SH-SY5Y (cell line): ENCODE results near the gene SCN4B.

Source experiments
- GATA2 ChIP-seq: IDR thresholded peaks from 2 replicates; pipeline ENCODE4 v1.6.1; 2011; ENCODE audit warnings: mild to moderate bottlenecking, low read depth, low read length
- GATA3 ChIP-seq: IDR thresholded peaks from 2 replicates; pipeline ENCODE4 v1.6.1; 2011; ENCODE audit warnings: low read depth, mild to moderate bottlenecking, low read length, moderate library complexity

Gene SCN4B

DNA sequence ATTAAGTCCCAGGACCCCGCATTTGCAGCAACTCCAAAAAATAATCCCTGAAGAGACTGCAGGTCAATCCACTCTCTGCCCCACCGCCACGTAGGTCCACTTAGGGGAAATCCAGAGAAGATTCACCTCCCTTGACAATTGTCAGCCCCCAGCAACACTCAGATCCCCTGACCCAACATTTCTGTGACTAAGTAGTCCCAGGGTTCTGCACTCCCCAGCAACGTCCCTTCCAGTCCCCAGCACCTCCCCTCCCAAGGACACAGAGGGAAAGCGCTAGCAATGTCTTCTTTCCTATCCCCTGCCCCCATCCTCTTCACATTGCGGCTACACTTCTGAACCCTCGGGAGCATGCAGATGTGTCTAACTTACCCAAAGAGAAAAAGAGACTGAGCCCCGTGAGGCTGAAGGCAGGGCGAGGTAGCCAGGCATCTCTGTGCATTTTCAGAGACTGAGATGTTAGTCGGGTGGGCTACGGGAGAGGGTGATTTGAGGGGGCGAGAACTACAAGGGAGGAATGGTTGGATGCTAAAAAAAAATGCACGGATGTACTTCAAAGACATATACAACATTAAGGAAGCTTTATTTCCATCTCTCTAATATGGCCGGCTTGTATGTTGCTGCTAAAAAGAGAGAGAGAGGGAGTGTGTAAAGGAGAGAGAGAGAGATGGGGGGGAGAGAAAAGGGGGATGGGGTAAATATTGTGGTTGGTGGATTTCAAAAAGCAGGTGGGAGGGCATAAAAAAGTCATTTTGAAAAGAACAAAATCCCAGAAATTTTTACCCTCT lies 23.6 kb upstream of the SCN4B start, which contains the start of gene SCN2B:
Gene SCN2B, minus strand, starts transcription at position 647 of the 785 bp plus-strand sequence. Its CDS starts 208 bp downstream, at position 439.
- TF ChIP-seq GATA3 (no peak), GATA2 (no peak)

DNA sequence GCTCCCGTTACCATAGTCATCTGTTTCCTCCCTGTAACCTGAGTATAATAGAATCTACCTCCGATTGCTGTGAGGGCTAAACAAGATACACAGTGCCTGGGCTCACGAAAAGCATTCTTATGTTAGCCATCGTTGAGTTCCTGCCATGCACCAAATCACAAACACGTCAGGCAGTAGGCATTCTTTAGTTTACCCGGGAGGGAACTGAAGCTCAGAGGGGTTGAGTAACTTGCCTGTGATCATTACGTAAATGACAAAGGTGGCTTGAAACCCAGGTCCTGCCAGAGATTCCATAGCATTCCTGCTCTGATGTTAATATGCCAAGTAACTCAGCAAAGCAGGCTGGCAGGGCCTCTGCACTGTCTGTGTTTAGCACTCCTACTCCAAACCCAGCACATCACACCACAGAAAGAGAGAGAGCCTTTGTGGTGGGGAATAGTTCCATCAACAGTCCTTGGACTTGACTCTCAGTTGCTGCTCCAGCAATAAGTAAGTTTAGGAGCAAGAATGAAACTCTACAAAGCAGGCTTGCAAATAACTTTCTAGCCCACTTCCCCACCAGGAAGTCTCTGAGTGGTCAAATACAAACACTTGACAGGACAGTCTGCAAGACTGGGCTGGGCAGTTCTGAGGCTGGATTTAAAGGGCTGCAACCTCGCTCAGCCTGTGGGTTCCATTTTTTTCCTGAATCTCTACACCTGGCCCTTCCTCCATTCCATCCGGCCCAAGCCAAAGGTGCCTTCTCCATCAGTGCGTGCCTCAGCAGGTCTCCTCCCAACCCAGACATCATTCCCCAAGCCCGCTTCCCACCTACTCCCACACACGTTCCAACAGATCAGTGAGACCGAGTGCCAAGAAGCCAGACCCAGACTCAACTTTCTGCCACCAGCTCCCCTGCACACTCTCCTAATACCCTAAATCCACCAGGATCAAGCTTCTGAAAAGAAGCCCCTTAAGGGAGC lies 22.7 kb upstream of the SCN4B start:
- no peak for TF ChIP-seq GATA3
- TF ChIP-seq GATA2: no peak

DNA sequence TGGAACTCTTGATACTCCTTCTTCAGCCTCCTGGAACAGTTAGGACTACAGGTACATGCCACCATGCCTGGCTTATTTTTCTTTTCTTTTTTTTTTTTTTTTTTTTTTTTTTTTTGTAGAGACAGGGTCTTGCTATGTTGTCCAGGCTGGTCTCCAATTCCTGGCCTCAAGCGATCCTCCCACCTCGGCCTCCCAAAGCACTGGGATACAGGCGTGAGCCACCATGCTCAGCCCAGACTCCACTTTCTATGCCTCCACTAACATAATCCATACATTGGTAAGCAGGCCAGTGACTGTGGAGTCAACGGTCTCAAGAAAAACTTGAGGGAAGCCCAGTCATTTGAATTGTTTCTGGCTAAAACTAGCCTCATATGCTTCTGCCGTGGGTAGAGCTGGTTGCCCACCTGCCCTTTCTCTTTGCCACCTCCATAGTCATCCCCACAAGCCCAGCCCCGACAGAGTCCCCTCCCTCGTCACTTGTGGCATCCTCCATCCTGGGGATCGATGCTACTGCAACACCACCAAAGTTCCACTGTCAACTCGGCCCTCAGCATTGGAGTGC lies 21.5 kb upstream of the SCN4B start:
- TF ChIP-seq GATA3: no peak
- TF ChIP-seq GATA2: no peak

DNA sequence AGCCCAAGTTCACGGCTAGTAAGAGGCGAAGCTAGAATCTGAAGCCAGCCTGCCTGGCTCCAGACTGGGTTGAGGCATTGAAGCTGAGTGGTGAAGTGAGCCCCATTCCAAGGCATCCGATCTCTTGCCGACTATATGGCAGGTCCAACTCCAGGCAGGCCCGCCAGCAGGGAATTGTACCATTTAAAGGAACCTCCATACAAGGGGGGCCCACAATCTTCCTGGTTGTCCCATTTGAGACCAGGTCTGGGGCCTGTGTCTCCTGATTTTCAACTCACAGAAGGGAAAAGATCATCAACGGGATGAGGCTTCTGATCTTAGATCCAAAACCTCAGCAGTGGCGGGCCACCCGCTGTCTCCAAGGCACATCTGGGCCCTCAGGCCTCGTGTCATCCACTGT lies 19.7 kb upstream of the SCN4B start:
- no peak for TF ChIP-seq GATA2
- TF ChIP-seq GATA3: no peak

GRCh38 chr11:118171269-118172062 lies 18.8 kb upstream of the SCN4B start:
- no peak for TF ChIP-seq GATA2
- no peak for TF ChIP-seq GATA3

DNA sequence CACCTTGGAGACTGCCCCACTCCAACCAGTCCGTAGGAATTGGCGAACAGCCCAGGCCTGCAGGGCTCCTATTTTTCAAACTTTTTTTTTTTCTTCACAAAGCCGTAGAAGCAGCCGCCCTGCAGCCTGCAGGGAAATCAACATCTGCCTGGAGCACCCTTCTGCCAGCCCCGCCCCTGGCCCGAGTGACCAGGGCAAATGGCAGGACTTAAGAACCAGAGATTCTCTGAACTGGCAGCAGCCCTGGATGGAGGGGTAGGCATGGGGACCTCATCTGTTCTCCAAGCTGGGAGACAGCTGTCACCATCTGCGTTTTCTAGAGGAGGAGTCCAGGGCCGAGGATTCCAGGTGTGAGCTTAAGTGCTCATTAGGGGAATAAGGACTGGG lies 18.3 kb upstream of the SCN4B start:
- no peak for TF ChIP-seq GATA3
- no peak for TF ChIP-seq GATA2

DNA sequence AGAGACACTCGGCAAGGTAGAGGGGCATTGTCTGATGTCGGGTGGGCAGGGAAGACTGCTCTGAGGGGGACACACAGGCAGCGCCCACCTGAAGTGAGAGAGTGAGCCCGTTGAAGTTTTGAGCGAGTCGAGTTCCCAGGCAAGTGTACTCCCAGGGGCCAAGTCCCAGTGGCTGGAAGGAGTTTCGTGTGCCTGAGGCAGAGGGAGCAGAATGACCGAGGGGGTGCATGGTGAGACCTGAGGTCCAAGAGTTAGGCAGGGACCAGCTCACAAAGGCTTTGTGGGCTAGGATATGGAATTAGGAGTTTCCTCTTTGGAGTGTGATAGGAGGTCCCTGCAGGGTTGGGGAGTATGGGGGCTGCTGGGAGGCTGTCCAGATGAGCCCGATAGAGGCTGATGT lies 17.6 kb upstream of the SCN4B start:
- TF ChIP-seq GATA3 (no peak), GATA2 (no peak)

GRCh38 chr11:118169300-118170140 lies 16.9 kb upstream of the SCN4B start:
- TF ChIP-seq GATA2: no peak
- no peak for TF ChIP-seq GATA3

DNA sequence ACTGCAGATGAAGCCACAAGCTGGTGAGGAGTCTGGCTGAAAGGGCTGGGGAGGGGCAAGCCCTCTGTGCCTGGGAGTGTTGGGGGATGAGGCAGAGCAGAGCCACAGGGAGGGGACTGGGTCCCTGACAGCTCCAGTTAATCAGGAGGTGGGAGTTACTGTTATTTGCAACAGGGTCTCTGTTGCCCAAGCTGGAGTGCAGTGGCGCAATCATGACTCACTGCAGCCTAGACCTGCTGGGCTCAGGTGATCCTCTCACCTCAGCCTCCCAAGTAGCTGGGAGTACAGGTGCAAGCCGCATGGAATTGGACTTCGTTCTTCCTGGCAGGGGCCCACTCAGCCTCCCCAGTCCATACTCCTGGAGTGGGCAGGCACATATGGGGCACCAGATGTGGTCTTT lies 16.1 kb upstream of the SCN4B start:
- TF ChIP-seq GATA3: no peak
- TF ChIP-seq GATA2: no peak

DNA sequence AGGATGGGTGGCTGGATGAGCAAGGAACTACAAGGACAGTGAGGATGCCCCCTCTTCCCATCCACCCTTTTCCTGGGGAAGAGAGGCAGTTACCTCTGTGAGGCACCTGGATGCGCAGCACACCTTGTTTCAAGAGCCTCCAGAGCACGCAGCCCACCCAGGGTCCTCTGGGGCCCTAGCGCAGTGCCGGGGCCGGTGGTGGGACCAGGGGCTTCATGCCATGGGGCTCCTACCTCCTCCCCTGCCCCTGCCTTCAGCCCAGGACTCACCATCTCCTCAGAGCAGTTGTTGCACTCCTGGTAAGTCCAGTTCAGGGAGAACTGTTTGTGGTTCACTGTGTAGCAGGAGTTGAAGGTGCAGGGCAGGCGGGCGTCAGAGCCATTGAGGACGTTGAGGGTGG lies 15.7 kb upstream of the SCN4B start:
- TF ChIP-seq GATA2: no peak
- no peak for TF ChIP-seq GATA3

DNA sequence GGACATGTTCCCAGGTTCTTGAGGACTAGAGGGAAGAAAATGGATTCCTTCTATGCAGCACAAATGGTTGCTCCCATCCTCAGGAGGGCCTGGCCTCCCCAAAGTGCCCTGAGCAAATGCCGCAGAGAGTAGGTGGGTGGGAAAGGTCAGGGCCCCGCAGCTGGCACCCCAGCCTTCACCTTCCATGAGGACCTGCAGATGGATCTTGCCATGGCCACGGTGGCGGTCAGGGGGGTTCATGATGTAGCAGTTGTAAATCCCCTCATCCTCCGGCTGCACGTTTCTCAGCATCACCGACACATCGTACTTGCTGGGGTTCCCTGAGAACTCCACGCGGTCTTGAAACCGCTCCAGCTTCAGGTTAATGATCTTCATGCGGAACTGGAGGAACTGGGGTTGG lies 15.3 kb upstream of the SCN4B start:
- TF ChIP-seq GATA3 (no peak), GATA2 (no peak)

DNA sequence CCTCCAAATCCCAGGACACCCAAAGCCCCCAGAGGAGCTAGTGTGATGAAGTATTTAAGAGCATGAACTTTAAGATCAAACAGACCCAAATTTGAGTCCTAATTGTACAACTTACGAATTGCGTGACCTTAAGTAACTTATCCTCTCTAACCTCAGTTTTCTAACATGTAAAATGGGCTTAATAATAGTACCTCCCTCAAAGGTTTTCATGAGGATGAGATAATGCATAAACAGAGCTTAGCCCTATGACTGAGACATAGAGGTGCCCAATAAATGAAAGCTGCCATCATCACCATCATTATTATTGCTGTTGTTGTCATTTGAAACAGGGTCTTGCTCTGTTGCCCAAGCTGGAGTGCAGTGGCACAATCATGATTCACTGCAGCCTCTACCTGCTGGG lies 14.6 kb upstream of the SCN4B start:
- no peak for TF ChIP-seq GATA2
- no peak for TF ChIP-seq GATA3

- TF ChIP-seq GATA2: no peak
- TF ChIP-seq GATA3: no peak
Measured at GRCh38 chr11:118166641-118167040, 14.0 kb upstream of the SCN4B start.

DNA sequence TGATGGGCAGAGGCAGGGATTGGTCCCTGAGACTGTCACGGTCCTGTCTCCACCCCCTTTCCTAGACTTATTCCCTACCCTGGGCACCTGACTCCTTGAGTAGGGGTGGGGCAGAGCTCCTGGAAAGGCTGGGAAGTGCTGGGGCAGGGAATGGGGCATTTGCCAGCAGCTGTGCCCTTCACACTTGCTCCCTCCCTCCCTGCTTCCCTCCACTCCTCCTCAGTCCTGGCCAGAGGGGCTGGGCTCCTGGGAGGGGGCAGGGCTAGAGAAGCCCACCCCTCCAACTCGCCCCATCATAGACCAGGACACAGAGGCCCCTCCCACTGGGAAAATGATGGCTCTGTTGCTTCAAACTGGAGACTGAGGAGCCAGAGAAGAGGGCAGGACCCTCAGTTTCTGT lies 12.3 kb upstream of the SCN4B start:
- no peak for TF ChIP-seq GATA2
- TF ChIP-seq GATA3: no peak
